DMS53 (cell line): ENCODE data around the gene ZNF222.

ENCODE experiments used
- DNase-seq: peaks from one replicate; lab custom pipeline; 2025; lab: John Stamatoyannopoulos, UW

Gene ZNF222

DNA sequence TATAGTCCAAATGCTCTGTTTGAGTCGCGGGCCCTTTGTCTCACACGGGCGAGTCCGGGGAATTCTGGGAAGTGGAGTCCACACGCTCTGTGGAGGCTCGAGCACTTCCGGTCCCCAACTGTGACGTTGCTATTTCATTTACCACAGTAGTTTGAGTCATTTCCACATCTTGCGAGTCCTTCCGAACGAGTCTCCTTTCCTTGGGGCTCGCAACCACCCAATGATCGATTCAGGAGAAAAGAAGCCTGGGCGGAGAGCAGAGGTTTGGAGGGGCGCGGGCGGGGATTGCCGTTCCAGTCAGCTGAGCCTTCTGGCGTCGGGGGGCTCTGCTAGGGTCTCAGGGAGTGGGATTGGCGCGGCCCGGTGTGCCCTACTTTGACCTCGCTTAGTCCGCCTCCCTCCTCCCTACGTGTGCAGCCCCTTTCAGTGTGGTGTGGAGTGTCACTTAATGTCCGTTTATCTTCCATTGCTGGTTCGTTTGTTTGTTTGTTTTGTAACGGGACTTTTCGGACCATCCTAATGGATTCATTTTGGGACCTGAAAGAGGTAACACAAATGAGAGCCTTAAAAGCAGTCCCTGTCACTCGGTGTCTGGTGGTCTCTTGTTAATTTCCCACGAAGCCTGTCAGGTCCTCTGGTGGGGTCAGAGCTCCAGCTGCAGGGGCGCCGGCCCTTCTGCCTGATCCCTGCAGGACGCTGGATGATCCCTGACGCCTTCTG, at the start of gene ZNF222:
ZNF222 (plus strand) TSS at position 163 of the 720 bp plus-strand sequence; CDS start at position 221, 58 bp downstream.
- peak; percentile 89 for DNase-seq

DNA sequence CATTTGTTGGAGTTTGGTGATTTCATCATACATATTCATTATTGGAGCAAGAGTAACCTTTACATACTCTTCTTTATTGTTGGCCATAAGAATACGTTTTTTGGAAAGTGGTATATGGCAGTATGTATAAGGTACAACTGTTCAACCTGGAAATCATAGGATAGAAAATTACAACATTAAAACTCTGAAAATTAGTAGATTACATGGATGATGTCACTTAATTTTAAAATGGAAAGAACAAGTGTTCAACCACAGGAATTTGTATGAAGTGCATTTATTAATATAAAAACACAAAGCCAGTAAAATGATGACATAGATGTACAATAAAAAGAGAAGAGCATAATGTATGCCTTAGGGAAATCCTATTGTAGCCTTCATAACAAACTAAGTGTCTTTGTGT, 48.4 kb upstream of the ZNF222 start:
- DNase-seq: no peak

DNA sequence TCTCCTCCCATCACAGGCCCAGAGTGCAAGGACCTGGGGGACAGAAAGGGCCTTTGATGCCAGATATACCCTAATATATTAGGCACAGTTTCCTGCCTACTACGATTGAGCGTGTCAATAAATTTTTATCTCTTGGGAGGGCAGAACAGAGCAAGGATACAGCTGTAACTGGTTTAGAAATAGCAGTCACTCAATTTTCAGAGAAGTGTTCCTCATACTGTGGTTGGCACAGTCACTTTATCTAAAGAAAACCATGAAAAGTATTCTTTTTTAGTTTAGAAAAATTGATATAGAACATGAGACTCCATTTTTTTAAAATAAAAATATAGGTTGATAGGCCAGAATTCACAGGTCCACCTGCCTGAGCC, 41.7 kb upstream of the ZNF222 start:
- peak; percentile 36 for DNase-seq

DNA sequence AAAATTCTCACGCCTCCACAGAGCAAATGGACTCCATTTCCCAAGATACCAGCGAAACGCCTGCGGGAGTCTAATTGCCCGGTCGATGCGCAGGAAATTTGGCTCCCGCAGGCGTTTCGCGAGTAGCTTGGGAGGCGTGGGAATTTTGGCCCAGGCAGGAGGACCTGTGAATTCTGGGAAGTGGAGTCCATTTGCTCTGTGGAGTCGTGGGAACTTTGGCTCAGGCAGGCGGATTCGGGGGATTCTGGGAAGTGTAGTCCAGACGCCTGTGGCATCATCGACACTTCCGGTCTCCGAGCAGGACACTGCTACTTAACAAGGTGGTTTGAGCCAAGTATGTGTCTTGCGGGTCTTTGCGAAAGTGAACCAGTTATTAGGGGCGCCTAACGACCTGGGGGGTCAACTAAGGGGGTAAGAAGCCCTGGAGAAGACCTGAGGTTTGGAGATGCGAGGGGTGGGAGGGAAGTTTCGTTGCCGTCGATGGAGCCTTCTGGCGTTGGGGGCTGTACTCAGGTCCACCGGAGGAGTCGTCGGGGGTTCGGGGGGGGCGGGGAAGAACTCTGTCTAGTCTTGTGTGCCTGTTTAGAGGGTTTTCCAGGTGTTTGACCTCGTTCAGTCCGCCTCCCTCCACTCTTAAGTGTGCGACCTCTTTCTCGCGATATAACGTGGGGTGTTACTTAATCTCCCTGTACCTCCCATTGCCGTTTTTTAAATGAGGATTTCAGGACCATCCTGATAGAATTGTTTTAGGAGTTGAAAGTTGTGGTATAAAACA, 41.1 kb upstream of the ZNF222 start, which contains the start of gene ZNF155:
ZNF155 (plus strand) TSS at position 277 of the 775 bp plus-strand sequence. CDS start 4,356 bp downstream, outside the sequence.
- DNase-seq: peak; percentile 99

DNA sequence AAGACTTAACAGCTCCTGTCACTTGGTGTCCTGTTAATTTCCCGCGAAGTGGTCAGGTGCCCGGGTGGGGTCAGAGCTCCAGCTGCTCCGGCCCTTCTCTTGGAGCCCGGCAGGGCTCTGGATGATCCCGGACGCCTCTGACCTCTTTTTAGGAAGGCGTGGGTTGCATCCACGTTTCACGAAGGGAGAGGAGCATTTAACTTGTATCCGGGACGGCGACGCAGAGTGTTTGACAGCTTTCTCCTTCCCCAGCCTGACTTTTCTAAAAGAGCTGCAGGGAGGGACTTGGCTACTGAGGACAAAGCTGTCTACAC, 40.5 kb upstream of the ZNF222 start:
- peak; percentile 68 for DNase-seq

DNA sequence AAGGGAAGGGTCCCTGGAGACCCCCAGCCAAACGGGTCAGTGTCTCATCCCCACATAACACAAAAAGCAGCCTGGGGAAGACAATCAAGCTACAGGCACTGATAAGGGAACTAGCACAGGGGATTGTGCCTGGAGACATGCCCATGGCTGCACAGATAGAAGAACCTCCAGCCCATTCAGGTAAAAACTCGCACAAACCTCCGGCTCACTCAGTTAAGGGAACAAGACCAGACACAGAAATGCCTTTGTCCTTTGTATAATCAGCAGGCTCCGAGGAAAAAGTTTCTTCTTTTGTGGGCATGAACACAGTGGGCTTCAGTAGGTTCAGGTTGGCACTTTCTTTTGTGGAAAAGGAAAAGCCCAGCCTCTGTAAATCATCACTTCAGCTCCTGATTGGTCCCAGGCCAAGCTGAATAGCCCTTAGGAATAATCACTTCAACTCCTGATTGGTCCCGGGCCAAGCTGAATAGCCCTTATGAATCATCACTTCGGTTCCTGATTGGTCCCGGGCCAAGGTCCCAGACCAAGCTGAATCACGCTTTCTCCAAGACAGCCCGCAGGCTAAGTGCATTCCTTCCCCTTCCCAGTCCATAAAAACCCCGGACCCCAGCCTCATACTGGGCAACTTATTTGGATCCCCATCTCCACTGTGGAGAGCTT, 27.4 kb upstream of the ZNF222 start:
- no peak for DNase-seq

DNA sequence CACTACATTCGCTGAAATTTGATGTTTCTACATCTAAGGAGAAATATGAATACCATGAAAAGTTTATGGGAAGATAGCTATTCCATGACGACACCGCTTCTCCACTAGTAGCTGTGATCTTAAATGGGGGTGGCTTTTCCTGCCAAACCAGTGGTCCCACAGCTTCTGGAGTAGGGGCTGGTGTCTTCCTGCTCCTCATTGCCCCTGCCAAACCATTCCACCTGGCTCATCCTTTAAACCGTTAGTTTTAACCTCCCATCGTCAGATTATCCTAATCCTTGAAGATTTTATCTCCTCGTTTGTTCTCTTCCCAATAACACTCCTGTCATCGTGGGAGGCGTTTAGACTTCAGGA, 23.0 kb upstream of the ZNF222 start:
- DNase-seq: no peak

DNA sequence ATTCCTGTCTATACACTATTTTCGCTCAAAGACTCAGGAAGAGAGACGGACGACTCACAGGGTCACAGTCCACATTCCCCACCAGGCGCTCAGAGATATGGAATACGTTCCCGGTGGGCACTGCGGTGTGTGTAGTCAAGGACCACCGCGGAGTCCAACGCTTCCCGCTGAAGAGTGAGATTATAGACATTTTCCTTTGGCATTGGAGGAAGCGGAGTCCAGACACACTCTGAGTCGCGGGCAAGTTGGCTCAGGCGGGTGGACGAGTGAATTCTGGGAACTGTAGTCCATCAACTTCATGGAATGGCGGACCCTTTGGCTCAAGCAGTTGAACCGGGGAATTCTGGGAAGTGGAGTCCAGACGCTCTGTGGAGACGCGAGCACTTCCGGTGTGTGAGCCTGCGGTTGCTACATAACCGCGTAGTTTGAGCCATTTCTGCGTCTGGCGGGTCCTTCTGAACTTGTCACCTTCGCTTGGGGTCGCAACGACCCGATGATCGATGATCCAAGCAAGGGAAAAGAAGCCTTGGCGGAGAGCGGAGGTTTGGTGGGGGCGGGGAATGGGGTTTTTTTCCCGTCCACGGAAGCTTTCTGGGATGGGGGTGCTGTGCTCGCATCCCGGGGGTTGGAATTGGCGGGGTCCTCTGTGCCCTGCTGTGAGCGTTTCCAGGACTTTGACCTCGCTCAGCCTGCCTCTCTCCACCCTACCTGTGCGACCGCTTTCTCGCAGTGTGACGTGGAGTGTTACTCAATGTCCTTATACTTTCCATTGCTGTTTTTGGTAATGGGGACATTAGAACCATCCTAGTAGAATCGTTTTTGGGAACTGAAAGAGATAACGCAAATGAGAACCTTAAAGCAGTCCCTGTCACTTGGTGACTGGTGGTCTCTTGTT, 22.4 kb upstream of the ZNF222 start, which contains the start of gene ZNF230:
ZNF230 (plus strand) TSS at position 392 of the 895 bp plus-strand sequence. CDS start 4,122 bp downstream, outside the sequence.
- DNase-seq: peak; percentile 96

DNA sequence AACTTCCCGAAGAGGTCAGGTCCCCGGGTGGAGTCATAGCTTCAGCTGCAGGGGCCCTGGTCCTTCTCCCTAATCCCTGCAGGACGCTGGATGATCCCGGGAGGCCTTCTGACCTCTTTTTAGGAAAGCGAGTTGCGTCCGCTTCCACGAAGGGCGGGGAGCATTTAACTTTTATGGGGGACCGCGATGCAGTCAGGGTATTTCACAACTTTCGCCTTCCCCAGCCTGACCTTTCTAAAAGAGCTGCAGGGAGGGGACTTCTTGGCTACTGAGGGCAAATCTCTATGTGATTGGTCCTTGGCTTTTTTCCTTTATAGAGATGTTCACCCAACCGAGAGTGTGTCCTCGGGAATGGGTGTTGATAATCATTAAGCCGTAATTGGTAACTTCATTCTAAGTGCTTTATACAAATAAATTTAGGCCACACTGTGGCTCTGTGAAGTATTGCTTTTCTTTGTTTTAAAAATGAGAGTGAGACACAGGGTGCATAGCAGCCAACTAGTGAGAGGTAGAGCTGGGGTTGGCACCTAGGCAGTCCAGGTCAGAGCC, 21.6 kb upstream of the ZNF222 start:
- peak; percentile 41 for DNase-seq

DNA sequence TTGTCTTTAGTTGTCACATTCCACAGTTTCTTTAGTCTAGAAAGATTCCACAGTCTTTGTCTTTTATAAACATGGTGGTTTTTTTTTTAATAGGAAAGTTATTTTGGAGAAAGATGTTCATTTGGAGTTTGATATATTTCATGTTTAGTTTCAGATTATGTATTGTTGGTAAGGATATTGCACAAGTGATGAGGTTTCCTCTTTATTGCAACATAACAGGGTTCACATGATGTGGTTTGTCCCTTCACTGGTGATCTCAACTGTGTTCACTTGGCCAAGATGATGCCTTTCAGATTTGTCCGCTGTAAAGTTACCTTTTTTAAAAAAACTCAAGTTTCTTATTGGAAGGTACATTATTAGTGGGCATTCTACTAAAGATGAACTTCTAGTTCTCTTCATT, 19.2 kb upstream of the ZNF222 start:
- no peak for DNase-seq

DNA sequence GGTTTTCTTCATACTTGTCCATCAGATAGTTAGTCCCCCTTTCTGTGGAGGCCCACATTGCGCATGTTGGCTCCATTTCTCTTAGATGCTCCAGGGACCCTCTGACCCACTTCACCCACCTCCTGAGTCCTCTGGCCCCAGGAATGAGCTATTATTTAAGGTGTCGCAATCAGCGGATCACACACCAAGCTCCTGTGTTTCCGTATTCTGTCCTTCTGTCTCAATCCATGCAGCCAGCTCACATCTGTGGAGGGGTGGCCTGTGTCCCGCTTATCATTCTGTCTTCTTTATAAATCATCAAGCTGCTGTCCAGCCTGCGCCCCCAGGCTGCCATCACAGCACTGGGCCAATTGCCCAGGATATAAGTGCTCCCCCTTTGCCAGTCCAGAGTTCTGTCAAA, 17.7 kb upstream of the ZNF222 start:
- DNase-seq: no peak

DNA sequence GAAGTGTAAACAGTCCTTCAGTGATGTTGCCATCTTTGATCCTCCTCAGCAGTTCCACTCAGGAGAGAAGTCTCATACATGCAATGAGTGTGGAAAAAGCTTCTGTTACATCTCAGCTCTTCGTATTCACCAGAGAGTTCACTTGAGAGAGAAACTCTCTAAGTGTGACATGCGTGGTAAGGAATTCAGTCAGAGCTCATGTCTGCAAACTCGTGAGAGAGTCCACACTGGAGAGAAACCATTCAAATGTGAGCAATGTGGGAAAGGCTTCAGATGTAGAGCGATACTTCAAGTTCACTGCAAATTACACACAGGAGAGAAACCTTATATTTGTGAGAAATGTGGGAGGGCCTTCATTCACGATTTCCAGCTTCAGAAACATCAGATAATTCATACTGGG, 14.7 kb upstream of the ZNF222 start:
- DNase-seq: no peak

DNA sequence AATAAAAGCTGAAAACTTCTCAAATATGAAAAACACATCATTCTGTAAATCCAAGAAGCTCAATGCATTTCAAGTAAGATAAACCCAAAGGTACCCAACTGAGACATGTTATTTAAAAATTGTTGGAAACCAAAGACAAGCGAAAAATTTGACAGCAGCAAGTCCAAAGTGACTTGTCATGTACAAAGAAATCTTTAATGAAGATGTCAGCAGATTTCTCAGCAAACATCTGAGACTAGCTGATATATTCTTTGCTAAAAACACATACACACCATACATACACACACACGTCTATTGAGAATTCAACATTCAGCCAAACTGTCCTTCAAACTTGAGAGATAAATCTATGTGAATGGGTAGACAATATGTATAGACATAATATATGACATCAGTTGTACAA, 5.7 kb upstream of the ZNF222 start:
- DNase-seq: no peak

DNA sequence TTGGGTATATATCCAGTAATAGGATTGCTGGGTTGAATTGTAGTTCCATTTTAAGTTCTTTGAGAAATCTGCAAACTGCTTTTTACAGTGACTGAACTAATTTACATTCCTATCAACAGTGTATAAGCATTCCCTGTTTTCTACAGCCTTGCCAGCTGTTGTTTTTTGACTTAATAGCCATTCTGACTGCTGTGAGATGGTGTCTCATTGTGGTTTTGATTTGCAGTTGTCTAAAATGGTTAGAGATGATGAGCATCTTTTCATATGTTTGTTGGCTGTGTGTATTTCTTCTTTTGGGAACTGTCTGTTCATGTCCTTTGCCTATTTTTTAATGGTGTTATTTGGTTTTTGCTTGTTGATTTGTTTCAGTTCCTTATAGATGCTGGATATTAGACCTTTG, 4.0 kb upstream of the ZNF222 start:
- no peak for DNase-seq

DNA sequence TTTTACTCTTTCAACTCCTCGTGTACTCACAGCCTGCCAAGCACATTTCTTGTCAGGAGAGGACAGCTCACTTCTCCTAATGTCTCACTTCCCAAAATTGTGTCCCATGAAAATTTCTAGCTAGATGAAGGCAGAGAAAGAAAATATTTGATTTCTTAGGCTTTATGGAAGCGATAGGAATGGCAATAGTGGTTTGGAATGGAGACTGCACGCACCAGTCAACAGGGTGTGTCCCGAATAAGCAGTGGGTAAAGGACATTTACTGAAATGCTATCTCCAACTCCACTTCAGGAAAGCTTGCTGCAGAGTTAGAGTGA, 321 bp upstream of the ZNF222 start:
- DNase-seq: no peak

DNA sequence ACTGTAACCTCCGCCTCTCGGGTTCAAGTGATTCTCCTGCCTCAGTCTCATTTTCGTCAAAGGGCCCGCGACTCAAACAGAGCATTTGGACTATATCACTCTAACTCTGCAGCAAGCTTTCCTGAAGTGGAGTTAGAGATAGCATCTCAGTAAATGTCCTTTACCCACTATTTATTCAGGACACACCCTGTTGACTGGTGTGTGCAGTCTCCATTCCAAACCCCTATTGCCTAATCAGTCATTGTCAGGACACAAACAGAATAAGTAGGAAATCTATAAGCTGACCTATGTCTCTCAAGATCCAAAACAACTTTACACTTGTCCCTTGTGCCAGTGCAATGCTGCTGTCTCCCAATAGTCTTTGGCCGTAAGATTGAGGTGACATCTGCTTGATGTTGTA, 1.4 kb downstream of the ZNF222 start:
- no peak for DNase-seq

DNA sequence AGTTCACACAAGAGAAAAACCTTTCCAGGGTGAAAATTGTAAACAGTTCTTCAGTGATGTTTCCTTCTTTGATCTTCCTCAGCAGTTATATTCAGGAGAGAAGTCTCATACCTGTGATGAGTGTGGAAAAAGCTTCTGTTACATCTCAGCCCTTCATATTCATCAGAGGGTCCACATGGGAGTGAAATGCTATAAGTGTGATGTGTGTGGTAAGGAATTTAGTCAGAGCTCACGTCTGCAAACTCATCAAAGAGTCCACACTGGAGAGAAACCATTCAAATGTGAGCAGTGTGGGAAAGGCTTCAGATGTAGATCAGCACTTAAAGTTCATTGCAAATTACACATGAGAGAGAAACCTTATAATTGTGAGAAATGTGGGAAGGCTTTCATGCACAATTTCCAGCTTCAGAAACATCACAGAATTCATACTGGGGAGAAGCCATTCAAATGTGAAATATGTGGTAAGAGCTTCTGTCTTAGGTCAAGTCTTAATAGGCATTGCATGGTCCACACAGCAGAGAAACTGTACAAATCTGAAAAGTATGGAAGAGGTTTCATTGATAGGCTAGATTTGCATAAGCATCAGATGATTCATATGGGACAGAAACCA, 6.9 kb downstream of the ZNF222 start:
- no peak for DNase-seq

DNA sequence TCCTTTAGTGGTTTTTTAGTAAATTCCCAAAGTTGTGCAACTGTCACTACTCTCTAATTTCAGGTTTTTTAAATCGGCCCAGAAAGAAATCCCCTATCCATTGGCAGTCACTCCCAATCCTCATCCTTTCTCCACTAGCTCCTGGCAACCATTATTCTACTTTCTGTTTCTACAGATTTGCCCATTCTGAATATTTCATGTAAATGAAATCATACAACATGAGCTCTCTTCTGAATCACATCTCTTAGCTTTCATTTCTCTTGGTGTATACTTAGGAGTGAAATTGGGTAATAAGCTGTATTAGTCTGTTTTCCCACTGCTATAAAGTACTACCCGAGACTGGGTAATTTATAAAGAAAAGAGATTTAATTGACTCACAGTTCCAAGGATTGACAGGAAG, 17.0 kb downstream of the ZNF222 start:
- DNase-seq: no peak

DNA sequence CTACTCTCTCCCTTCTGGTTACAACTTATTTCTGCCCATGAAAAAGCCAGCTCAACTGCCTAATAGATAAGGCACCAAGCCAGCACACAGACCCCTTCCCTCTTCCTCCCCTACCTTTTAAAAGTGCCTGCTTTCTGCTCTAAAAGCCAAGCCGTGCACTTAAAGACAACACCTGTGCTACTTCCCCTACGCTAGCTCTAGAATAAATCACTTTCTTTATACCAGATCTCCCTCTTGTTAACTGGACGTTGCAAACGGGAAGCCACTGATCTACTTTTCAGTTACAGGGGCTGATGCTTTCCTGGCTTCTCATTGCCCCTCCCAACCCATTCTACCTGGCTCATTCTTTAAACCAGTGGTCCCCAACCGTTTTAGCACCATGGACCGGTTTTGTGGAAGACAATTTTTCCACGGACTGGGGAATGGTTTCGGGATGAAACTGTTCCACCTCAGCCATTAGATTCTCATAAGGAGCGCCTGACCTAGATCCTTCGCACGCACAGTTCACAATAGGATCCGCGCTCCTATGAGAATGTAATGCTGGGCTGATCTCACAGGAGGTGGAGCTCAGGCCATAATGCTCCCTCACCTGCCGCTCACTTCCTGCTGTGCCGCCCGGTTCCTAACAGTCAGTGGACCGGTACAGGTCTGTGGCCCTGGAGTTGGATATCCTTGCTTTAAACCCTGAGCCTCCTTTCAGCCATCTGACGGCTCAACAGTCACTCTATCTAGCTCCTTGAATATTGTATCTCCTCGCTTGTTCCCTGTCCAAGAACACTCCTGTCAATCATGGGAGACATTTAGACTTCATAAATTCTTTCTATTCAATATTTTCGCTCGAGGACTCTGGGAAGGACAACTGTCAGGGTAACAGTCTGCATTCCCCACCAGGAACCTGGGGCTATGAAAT, 25.8 kb downstream of the ZNF222 start:
- peak; percentile 98 for DNase-seq

DNA sequence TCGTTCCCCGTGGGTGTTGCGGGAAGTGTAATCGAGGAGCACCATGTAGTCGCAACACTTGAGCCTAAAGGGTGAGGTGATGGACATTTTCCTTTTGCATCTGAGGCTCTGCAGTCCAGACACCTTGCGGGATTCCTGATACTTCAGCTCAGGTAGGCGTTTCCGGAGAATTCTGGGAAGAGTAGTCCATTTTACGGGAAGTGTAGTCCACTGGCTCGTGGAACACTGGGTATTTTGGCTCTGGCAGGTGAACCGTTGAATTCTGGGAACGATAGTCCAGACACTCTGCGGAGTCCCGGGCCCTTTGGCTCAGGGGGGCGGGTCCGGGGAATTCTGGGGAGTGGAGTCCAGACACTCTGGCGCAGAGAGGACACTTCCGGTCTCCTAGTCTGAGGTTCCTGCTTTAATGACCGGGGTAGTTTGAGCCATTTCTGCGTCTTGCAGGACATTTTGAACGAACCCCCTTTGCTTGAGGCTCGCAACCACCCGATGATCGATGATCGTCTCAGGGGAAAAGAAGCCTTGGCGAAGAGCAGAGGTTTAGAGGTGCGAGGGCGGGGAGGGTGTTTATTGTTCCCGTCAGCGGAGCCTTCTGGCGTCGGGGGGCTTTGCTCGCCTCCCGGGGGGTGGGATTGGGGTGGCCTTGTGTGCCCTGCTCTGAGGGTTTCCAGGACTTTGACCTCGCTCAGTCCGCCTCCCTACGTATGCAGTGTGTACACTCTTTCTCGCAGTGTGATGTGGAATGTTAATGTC, 26.6 kb downstream of the ZNF222 start, which contains the start of gene ZNF223:
ZNF223 (plus strand) TSS at position 387 of the 753 bp plus-strand sequence. CDS start 3,141 bp downstream, outside the sequence.
- peak; percentile 99 for DNase-seq
